Measurements from ENCODE around the gene NTN1.

The NTN1 gene

GRCh38 chr17:9273428-9274391 is 252.4 kb downstream of the NTN1 start:
- no peaks in the 10 kb centered on the region for H3K36me3 ChIP-seq (ENCODE audit: control insufficient read depth in 4 of 4, insufficient read depth in 4 of 4, low read length in 3 of 4)
- no peaks in the 10 kb centered on the region for H3K4me1 ChIP-seq (ENCODE audit: control extremely low read depth in 1 of 4, control insufficient read depth in 4 of 4, insufficient read depth in 4 of 4, low read length in 3 of 4)
- WGBS (ENCODE audit: insufficient coverage): 97% methylated on average over 19 of the region's 21 CpGs
- ChIA-PET CTCF (no interaction called here), POLR2A (no interaction called here)
- peaks cover 0 to 3% (median 0%) of the 10 kb centered on the region in 5 experiments for H3K9me3 ChIP-seq (ENCODE audit: control extremely low read depth in 1 of 5, control insufficient read depth in 4 of 5, insufficient read depth in 2 of 5, low read depth in 1 of 5, low read length in 4 of 5)
- no peak overlapping the region for H3K4me3 ChIP-seq (ENCODE audit: control insufficient read depth in 1 of 7, extremely low read depth in 1 of 7, insufficient read depth in 4 of 7, low read depth in 2 of 7, low read length in 6 of 7)
- DNase-seq: no peak
- H3K27me3 ChIP-seq (replicated peaks in 2 of 5; ENCODE audit: control insufficient read depth in 4 of 5, insufficient read depth in 5 of 5, low read length in 4 of 5): no peaks in the 10 kb centered on the region
- no peak overlapping the region for H3K27ac ChIP-seq (ENCODE audit: insufficient read depth in 1 of 2, low read depth in 1 of 2, low read length in 2 of 2, poor library complexity in 1 of 2, severe bottlenecking in 2 of 2)

- Histone ChIP-seq H3K36me3 (ENCODE audit: control insufficient read depth in 4 of 4, insufficient read depth in 4 of 4, low read length in 3 of 4) (no peaks in the 10 kb centered on the region), H3K4me3 (ENCODE audit: control insufficient read depth in 1 of 7, extremely low read depth in 1 of 7, insufficient read depth in 4 of 7, low read depth in 2 of 7, low read length in 6 of 7) (no peak overlapping the region), H3K4me1 (ENCODE audit: control extremely low read depth in 1 of 4, control insufficient read depth in 4 of 4, insufficient read depth in 4 of 4, low read length in 3 of 4) (no peaks in the 10 kb centered on the region), H3K27ac (ENCODE audit: insufficient read depth in 1 of 2, low read depth in 1 of 2, low read length in 2 of 2, poor library complexity in 1 of 2, severe bottlenecking in 2 of 2) (no peak overlapping the region), H3K27me3 (replicated peaks in 2 of 5; ENCODE audit: control insufficient read depth in 4 of 5, insufficient read depth in 5 of 5, low read length in 4 of 5) (no peaks in the 10 kb centered on the region), H3K9me3 (ENCODE audit: control extremely low read depth in 1 of 5, control insufficient read depth in 4 of 5, insufficient read depth in 2 of 5, low read depth in 1 of 5, low read length in 4 of 5) (peaks cover 0 to 3% (median 0%) of the 10 kb centered on the region in 5 experiments)
- DNase-seq: no peak
- POLR2A ChIA-PET: no interaction called here
- WGBS (ENCODE audit: insufficient coverage): 98% methylated on average over 7 of the region's 9 CpGs
- CTCF ChIA-PET: interaction anchor here (1.0 to 2.6 kb wide), 2 partner anchors 17 to 18 kb away, joined by 3 to 10 read pairs; no protein-coding TSS in a partner anchor
Measured at GRCh38 chr17:9274973-9275372, 253.7 kb downstream of the NTN1 start.

DNA sequence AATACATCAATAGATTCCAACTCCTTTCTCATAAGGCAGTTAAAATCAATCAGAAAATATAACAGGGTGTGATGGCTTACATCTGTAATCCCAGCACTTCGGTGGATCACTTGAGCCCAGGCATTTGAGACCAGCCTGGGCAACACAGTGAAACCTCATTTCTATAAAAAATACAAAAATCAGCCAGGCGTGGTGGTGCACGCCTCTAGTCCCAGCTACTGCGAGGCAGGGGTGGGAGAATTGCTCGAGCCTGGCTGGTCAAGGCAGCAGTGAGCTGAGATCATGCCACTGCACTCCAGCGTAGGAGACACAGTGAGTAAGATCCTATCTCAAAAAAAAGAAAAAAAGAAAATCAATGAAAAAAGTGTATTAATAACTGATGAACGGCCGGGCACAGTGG is 258.6 kb downstream of the NTN1 start:
- WGBS (ENCODE audit: insufficient coverage): 92% methylated on average over 7 of the region's 8 CpGs
- H3K27me3 ChIP-seq (replicated peaks in 2 of 5; ENCODE audit: control insufficient read depth in 4 of 5, insufficient read depth in 5 of 5, low read length in 4 of 5): no peaks in the 10 kb centered on the region
- POLR2A ChIA-PET: no interaction called here
- H3K9me3 ChIP-seq (ENCODE audit: control extremely low read depth in 1 of 5, control insufficient read depth in 4 of 5, insufficient read depth in 2 of 5, low read depth in 1 of 5, low read length in 4 of 5): peaks cover 0 to 3% (median 0%) of the 10 kb centered on the region in 5 experiments
- CTCF ChIA-PET: interaction anchor here (1.0 kb wide), 1 partner anchor 12 kb away, joined by 3 read pairs; no protein-coding TSS in a partner anchor
- H3K4me3 ChIP-seq (ENCODE audit: control insufficient read depth in 1 of 7, extremely low read depth in 1 of 7, insufficient read depth in 4 of 7, low read depth in 2 of 7, low read length in 6 of 7): no peak overlapping the region
- no peak for DNase-seq
- H3K27ac ChIP-seq (ENCODE audit: insufficient read depth in 1 of 2, low read depth in 1 of 2, low read length in 2 of 2, poor library complexity in 1 of 2, severe bottlenecking in 2 of 2): no peak overlapping the region
- no peaks in the 10 kb centered on the region for H3K36me3 ChIP-seq (ENCODE audit: control insufficient read depth in 4 of 4, insufficient read depth in 4 of 4, low read length in 3 of 4)
- H3K4me1 ChIP-seq (ENCODE audit: control extremely low read depth in 1 of 4, control insufficient read depth in 4 of 4, insufficient read depth in 4 of 4, low read length in 3 of 4): no peaks in the 10 kb centered on the region

DNA sequence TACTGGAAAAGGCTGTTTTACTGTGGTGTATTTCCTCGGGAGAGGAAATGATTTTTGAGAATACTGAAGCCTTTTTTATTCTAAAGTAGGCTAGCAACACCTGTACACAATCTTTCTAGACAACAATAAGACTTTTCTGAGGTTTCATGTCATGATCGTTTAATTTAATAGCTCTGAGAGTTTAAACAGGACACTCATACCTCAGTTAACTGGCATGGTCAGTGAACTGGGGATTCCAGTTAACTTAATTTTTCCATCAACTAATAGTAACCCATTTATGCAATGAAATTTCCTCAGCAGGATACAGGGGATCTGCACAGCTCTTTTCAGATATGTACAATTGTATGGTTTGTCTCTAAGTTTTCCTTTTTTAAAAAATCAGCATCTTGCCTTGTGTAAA is 262.6 kb downstream of the NTN1 start:
- Histone ChIP-seq H3K27ac (ENCODE audit: insufficient read depth in 1 of 2, low read depth in 1 of 2, low read length in 2 of 2, poor library complexity in 1 of 2, severe bottlenecking in 2 of 2) (no peak overlapping the region), H3K9me3 (ENCODE audit: control extremely low read depth in 1 of 5, control insufficient read depth in 4 of 5, insufficient read depth in 2 of 5, low read depth in 1 of 5, low read length in 4 of 5) (no peaks in the 10 kb centered on the region), H3K27me3 (replicated peaks in 2 of 5; ENCODE audit: control insufficient read depth in 4 of 5, insufficient read depth in 5 of 5, low read length in 4 of 5) (no peaks in the 10 kb centered on the region), H3K4me1 (ENCODE audit: control extremely low read depth in 1 of 4, control insufficient read depth in 4 of 4, insufficient read depth in 4 of 4, low read length in 3 of 4) (no peaks in the 10 kb centered on the region), H3K4me3 (ENCODE audit: control insufficient read depth in 1 of 7, extremely low read depth in 1 of 7, insufficient read depth in 4 of 7, low read depth in 2 of 7, low read length in 6 of 7) (no peak overlapping the region), H3K36me3 (ENCODE audit: control insufficient read depth in 4 of 4, insufficient read depth in 4 of 4, low read length in 3 of 4) (no peaks in the 10 kb centered on the region)
- POLR2A ChIA-PET: no interaction called here
- no CpG with 5 or more reads among the region's 2 CpGs for WGBS (ENCODE audit: insufficient coverage)
- DNase-seq: no peak
- CTCF ChIA-PET: no interaction called here

- Histone ChIP-seq H3K9me3 (ENCODE audit: control extremely low read depth in 1 of 5, control insufficient read depth in 4 of 5, insufficient read depth in 2 of 5, low read depth in 1 of 5, low read length in 4 of 5) (no peaks in the 10 kb centered on the region), H3K4me3 (ENCODE audit: control insufficient read depth in 1 of 7, extremely low read depth in 1 of 7, insufficient read depth in 4 of 7, low read depth in 2 of 7, low read length in 6 of 7) (no peak overlapping the region), H3K27me3 (replicated peaks in 2 of 5; ENCODE audit: control insufficient read depth in 4 of 5, insufficient read depth in 5 of 5, low read length in 4 of 5) (no peaks in the 10 kb centered on the region), H3K27ac (ENCODE audit: insufficient read depth in 1 of 2, low read depth in 1 of 2, low read length in 2 of 2, poor library complexity in 1 of 2, severe bottlenecking in 2 of 2) (no peak overlapping the region), H3K4me1 (ENCODE audit: control extremely low read depth in 1 of 4, control insufficient read depth in 4 of 4, insufficient read depth in 4 of 4, low read length in 3 of 4) (peaks cover 0 to 9% (median 2%) of the 10 kb centered on the region in 4 experiments), H3K36me3 (ENCODE audit: control insufficient read depth in 4 of 4, insufficient read depth in 4 of 4, low read length in 3 of 4) (no peaks in the 10 kb centered on the region)
- CTCF ChIA-PET: no interaction called here
- 88% methylated on average over 4 of the region's 4 CpGs for WGBS (ENCODE audit: insufficient coverage)
- no peak for DNase-seq
- POLR2A ChIA-PET: no interaction called here
Measured at GRCh38 chr17:9284884-9285283, 263.6 kb downstream of the NTN1 start.

DNA sequence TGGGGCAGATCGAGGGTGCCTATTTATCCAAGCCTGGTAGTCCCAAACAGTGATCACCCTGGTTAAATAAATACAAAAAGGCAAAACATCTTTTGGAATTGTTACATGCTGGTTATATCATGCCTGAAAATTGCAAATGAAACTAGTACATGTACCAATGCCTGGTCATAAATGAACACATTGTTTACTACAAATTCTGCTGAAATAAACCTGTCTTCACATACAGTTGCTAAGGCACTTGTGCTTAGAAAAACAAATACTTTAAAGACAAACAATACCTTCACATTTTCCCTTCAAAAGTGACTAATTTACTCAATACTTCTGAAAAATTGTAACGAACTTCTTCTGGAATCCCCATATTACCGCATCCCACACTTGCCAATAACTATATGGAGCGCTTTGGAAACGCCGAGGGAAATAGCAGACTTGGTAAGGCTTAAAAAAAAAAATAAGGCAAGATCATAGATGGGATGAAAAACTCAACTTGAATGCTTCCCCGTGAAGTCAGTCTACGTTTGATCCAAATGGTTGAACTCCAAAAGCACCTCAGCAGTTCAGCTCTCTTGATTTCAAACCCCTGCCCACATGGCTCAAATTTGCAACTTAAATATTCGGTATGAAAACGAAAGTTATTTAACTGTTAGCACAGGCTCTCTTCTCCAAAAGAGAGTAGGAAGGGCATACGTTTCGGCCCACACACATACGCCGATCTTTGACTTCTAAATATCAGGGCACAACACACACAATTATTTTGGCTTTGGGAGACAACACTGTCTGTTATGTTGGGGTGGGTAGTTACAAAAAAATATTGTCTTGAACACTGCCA is 264.5 kb downstream of the NTN1 start:
- Histone ChIP-seq H3K4me1 (ENCODE audit: control extremely low read depth in 1 of 4, control insufficient read depth in 4 of 4, insufficient read depth in 4 of 4, low read length in 3 of 4) (peaks cover 0 to 14% (median 7%) of the 10 kb centered on the region in 4 experiments), H3K27me3 (replicated peaks in 2 of 5; ENCODE audit: control insufficient read depth in 4 of 5, insufficient read depth in 5 of 5, low read length in 4 of 5) (no peaks in the 10 kb centered on the region), H3K4me3 (ENCODE audit: control insufficient read depth in 1 of 7, extremely low read depth in 1 of 7, insufficient read depth in 4 of 7, low read depth in 2 of 7, low read length in 6 of 7) (no peak overlapping the region), H3K27ac (ENCODE audit: insufficient read depth in 1 of 2, low read depth in 1 of 2, low read length in 2 of 2, poor library complexity in 1 of 2, severe bottlenecking in 2 of 2) (no peak overlapping the region), H3K9me3 (ENCODE audit: control extremely low read depth in 1 of 5, control insufficient read depth in 4 of 5, insufficient read depth in 2 of 5, low read depth in 1 of 5, low read length in 4 of 5) (no peaks in the 10 kb centered on the region), H3K36me3 (ENCODE audit: control insufficient read depth in 4 of 4, insufficient read depth in 4 of 4, low read length in 3 of 4) (no peaks in the 10 kb centered on the region)
- ChIA-PET POLR2A (no interaction called here), CTCF (interaction anchor here (0.6 to 1.8 kb wide), 3 partner anchors 11 to 288 kb away, joined by 3 to 4 read pairs (median 4); no protein-coding TSS in a partner anchor)
- 97% methylated on average over 7 of the region's 14 CpGs for WGBS (ENCODE audit: insufficient coverage)
- DNase-seq: no peak

Data from common myeloid progenitor, CD34-positive (primary cell).